Mesendoderm (in vitro differentiated cells): ENCODE data around the gene POLR3H.

Source experiments
- DNase-seq: peaks from one replicate; pipeline ENCODE4 v3.0.0; 2013
- H2AK5ac ChIP-seq: 2 replicates; pipeline ENCODE4 v1.6.1; 2013; ENCODE audit warnings: low read length, inconsistent platforms
- H2BK120ac ChIP-seq: 2 replicates; pipeline ENCODE4 v1.6.1; 2013; ENCODE audit warnings: low read depth, mild to moderate bottlenecking, low read length, moderate library complexity, mixed read lengths
- H2BK15ac ChIP-seq: replicated peaks from 2 replicates; pipeline ENCODE4 v1.6.1; 2013; ENCODE audit warnings: low read depth, mild to moderate bottlenecking, moderate library complexity
- H2BK5ac ChIP-seq: 2 replicates; pipeline ENCODE4 v1.6.1; 2013; ENCODE audit warnings: low read length, inconsistent platforms
- H3K18ac ChIP-seq: 2 replicates; pipeline ENCODE4 v1.6.1; 2013; ENCODE audit warnings: mild to moderate bottlenecking, low read length, mixed read lengths
- H3K23ac ChIP-seq: one replicate; pipeline ENCODE4 v1.6.1; 2013; ENCODE audit warnings: low read length
- H3K27ac ChIP-seq: 2 replicates; pipeline ENCODE4 v1.5.1; 2013; ENCODE audit warnings: low read depth, mild to moderate bottlenecking, inconsistent platforms, low read length, moderate library complexity
- H3K27me3 ChIP-seq: 2 replicates; pipeline ENCODE4 v1.6.1; 2013; ENCODE audit warnings: low read length, control low read depth, mild to moderate bottlenecking, inconsistent platforms; ENCODE audit not compliant: insufficient read depth, poor library complexity
- H3K36me3 ChIP-seq: 2 replicates; pipeline ENCODE4 v1.6.1; 2013; ENCODE audit warnings: low read length, inconsistent platforms; ENCODE audit not compliant: control insufficient read depth, insufficient read depth
- H3K4ac ChIP-seq: one replicate; pipeline ENCODE4 v1.6.1; 2013; ENCODE audit warnings: low read depth, mild to moderate bottlenecking, low read length, moderate library complexity
- H3K4me1 ChIP-seq: 2 replicates; pipeline ENCODE4 v1.6.1; 2013; ENCODE audit warnings: low read depth, low read length, inconsistent platforms; ENCODE audit not compliant: control insufficient read depth
- H3K4me2 ChIP-seq: 2 replicates; pipeline ENCODE4 v1.6.1; 2013; ENCODE audit warnings: low read length
- H3K4me3 ChIP-seq: 2 replicates; pipeline ENCODE4 v1.5.1; 2013; ENCODE audit warnings: mild to moderate bottlenecking, low read length
- H3K56ac ChIP-seq: one replicate; pipeline ENCODE4 v1.6.1; 2013; ENCODE audit warnings: low read length
- H3K79me1 ChIP-seq: 2 replicates; pipeline ENCODE4 v1.6.1; 2013; ENCODE audit warnings: low read length, inconsistent platforms
- H3K79me2 ChIP-seq: 2 replicates; pipeline ENCODE4 v1.6.1; 2013; ENCODE audit warnings: mild to moderate bottlenecking, low read length; ENCODE audit not compliant: control insufficient read depth, insufficient read depth
- H3K9ac ChIP-seq: 2 replicates; pipeline ENCODE4 v1.6.1; 2013; ENCODE audit warnings: low read length, inconsistent platforms
- H4K5ac ChIP-seq: one replicate; pipeline ENCODE4 v1.6.1; 2013; ENCODE audit warnings: low read length
- H4K8ac ChIP-seq: one replicate; pipeline ENCODE4 v1.6.1; 2013; ENCODE audit warnings: low read depth, mild to moderate bottlenecking, control low read depth, low read length, moderate library complexity
- WGBS: extraction: QIAGEN DNeasy Blood & Tissue Kit; methylation state at CpG from one replicate; pipeline ENCODE4 v1.1.7; 2013; ENCODE audit warnings: low lambda C conversion rate, missing lambda C conversion rate; ENCODE audit not compliant: insufficient coverage; ENCODE audit errors: extremely low coverage; 5-methylcytosine and 5-hydroxymethylcytosine counted together

POLR3H gene

GRCh38 chr22:41488076-41488475 lies 56.2 kb downstream of the POLR3H start:
- no peaks in the 10 kb centered on the region for H3K27me3 ChIP-seq
- H3K27ac ChIP-seq, result no peak overlapping the region
- no CpG with 5 or more reads among the region's 4 CpGs for WGBS
- H3K9ac ChIP-seq, result no peak overlapping the region
- no peak overlapping the region for H3K4me2 ChIP-seq
- H3K79me1 ChIP-seq, result peaks cover 22% of the 10 kb centered on the region
- no peak overlapping the region for H3K56ac ChIP-seq
- H4K5ac ChIP-seq, result no peak overlapping the region
- peaks cover 11% of the 10 kb centered on the region for H3K79me2 ChIP-seq
- H2BK5ac ChIP-seq, result no peak overlapping the region
- H3K4ac ChIP-seq, result no peak overlapping the region
- no peaks in the 10 kb centered on the region for H3K36me3 ChIP-seq
- no peak overlapping the region for H2BK120ac ChIP-seq
- H3K4me1 ChIP-seq, result no peaks in the 10 kb centered on the region
- no peak overlapping the region for H3K4me3 ChIP-seq
- no peak overlapping the region for H3K23ac ChIP-seq
- H3K18ac ChIP-seq, result no peak overlapping the region
- H4K8ac ChIP-seq, result no peak overlapping the region
- no peak overlapping the region for H2BK15ac ChIP-seq
- no peak for DNase-seq
- H2AK5ac ChIP-seq, result no peak overlapping the region

DNA sequence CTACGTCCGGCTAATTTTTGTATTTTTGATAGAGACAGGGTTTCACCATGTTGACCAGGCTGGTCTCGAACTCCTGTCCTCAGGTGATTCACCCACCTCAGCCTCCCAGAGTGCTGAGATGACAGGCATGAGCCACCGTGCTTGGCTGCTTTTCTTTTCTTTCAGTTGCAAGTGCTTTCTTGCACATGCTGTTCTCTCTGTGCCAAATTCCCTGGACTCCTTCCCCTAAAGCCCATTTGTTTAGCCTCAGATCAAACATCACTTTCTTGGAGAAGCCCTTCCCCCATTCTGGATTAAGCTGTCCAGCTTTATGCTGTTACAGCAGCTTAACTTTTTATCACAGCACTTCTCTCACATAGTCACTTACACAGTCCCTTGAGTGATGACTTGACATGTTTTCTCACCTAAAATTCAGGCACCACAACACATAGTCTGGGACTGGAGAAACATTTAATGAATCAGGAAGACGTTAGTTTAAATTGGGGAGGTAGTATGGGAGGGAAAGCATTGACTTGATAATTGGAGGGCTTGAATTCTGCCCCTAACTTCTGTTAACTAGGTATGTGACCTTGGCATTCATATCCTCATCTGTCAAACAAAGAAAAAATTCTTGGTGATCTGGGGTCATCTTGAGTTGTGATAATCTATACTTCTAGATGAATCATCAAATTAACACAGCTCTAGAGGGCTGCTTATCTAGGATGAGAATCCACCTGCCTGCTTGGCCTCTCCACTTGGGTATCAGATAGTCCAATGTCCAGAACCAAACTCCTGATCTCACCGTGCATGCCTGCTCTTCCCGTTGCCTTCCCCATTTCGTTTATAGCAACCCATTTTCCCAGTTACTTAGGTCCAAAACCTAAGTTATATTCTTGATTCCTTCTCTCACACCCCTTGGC lies 57.0 kb downstream of the POLR3H start:
- Histone ChIP-seq H3K4me3 (no peak overlapping the region), H3K79me1 (peaks cover 27% of the 10 kb centered on the region), H3K56ac (no peak overlapping the region), H3K4me1 (no peaks in the 10 kb centered on the region), H2BK15ac (no peak overlapping the region), H3K36me3 (no peaks in the 10 kb centered on the region), H3K27ac (no peak overlapping the region), H3K79me2 (peaks cover 16% of the 10 kb centered on the region), H3K4ac (no peak overlapping the region), H3K18ac (no peak overlapping the region), H3K23ac (no peak overlapping the region), H3K27me3 (no peaks in the 10 kb centered on the region), H2BK5ac (no peak overlapping the region), H3K4me2 (no peak overlapping the region), H4K5ac (no peak overlapping the region), H2BK120ac (no peak overlapping the region), H4K8ac (no peak overlapping the region), H3K9ac (no peak overlapping the region), H2AK5ac (no peak overlapping the region)
- WGBS, result 100% methylated on average over 1 of the region's 8 CpGs
- no peak for DNase-seq

DNA sequence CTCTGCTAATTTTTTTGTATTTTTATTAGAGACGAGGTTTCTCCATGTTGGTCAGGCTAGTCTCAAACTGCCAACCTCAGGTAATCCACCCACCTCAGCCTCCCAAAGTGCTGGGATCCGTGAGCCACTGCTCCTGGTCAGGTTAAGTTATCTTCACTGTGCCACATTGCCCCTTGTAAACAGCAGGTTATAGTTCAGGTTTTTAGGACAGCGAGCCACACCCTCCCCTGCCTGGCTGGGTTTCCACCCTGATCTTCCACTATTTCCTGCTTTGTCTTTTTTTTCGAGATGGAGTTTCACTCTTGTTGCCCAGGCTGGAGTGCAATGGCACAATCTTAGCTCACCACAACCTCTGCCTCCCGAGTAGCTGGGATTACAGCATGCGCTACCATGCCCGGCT lies 59.2 kb downstream of the POLR3H start:
- Histone ChIP-seq H3K18ac (no peak overlapping the region), H3K27ac (no peak overlapping the region), H3K9ac (no peak overlapping the region), H2BK5ac (no peak overlapping the region), H4K5ac (no peak overlapping the region), H3K23ac (no peak overlapping the region), H3K4me1 (no peaks in the 10 kb centered on the region), H3K27me3 (no peaks in the 10 kb centered on the region), H3K4me3 (no peak overlapping the region), H2BK120ac (no peak overlapping the region), H3K4ac (no peak overlapping the region), H2BK15ac (no peak overlapping the region), H3K36me3 (no peaks in the 10 kb centered on the region), H3K79me2 (peaks cover 24% of the 10 kb centered on the region), H3K4me2 (no peak overlapping the region), H3K56ac (no peak overlapping the region), H3K79me1 (peaks cover 29% of the 10 kb centered on the region), H4K8ac (no peak overlapping the region), H2AK5ac (no peak overlapping the region)
- WGBS, result no CpG with 5 or more reads among the region's 7 CpGs
- no peak for DNase-seq

DNA sequence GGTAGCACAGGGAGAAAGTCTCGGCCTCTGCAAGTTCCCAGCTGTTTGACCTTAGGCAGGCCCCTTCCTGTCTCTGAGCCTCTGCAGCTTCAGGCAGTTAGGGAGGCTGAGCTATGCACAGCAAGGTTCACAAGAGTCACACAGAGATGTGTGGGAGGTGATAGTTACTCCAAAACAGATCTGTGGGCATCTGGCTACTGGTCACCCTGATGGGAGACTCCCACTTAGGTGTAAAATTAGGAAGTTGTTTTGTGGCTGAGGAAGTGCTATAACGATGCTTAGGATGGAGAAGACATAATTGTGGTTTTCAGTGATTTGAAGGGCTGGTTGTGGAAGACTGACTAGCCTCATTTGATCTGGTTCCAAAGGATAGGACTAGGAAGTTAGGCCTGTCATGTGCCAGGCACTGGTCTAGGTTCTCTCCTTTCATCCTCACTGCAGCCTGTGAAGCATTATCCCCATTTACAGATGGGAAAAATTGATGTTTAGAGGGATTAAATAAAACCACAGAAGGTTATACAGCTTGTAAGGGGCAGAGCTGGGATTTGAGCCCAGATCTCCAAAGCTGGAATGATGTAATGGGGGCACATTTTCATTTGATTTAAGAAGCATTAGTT lies 61.8 kb downstream of the POLR3H start:
- peaks cover 24% of the 10 kb centered on the region for H3K79me2 ChIP-seq
- WGBS, result no CpG with 5 or more reads among the region's 2 CpGs
- H2BK5ac ChIP-seq, result no peak overlapping the region

DNA sequence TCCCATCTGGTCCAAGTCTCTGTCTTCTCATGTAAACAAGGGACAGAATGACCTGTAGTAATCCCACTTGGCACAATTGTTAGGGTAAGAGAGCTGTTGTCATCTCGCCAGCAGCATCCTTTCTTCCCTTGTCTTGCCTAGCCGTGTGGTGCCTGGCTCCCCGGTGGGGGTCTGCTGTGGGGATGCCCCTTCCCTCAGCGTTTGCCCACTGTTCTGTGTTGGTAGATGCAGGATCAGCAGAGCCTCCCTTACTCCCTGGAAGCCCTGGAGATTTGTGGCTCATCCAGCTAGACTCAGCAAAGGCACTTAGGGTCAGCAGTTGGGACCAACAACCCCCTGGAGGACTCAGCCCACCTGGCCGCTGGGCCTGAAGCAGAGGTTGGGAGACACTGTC lies 62.3 kb downstream of the POLR3H start:
- H3K23ac ChIP-seq, result no peak overlapping the region
- no peaks in the 10 kb centered on the region for H3K4me1 ChIP-seq
- peaks cover 24% of the 10 kb centered on the region for H3K79me2 ChIP-seq
- DNase-seq, result no peak
- H3K56ac ChIP-seq, result peak overlapping the region; percentile 25
- no peak overlapping the region for H2BK5ac ChIP-seq
- H3K27me3 ChIP-seq, result no peaks in the 10 kb centered on the region
- no peak overlapping the region for H2BK15ac ChIP-seq
- no CpG with 5 or more reads among the region's 5 CpGs for WGBS
- H3K36me3 ChIP-seq, result no peaks in the 10 kb centered on the region
- no peak overlapping the region for H2BK120ac ChIP-seq
- H3K18ac ChIP-seq, result no peak overlapping the region
- H2AK5ac ChIP-seq, result no peak overlapping the region
- no peak overlapping the region for H4K5ac ChIP-seq
- H3K4ac ChIP-seq, result no peak overlapping the region
- H3K4me2 ChIP-seq, result no peak overlapping the region
- H3K79me1 ChIP-seq, result peaks cover 23% of the 10 kb centered on the region
- no peak overlapping the region for H3K9ac ChIP-seq
- no peak overlapping the region for H4K8ac ChIP-seq
- no peak overlapping the region for H3K4me3 ChIP-seq
- H3K27ac ChIP-seq, result no peak overlapping the region

More for the DNA sequence above, 61.8 kb downstream of the POLR3H start:
- no peak overlapping the region for H3K18ac ChIP-seq
- no peak for DNase-seq
- no peak overlapping the region for H3K23ac ChIP-seq
- no peak overlapping the region for H3K4me2 ChIP-seq
- peaks cover 25% of the 10 kb centered on the region for H3K79me1 ChIP-seq
- no peak overlapping the region for H3K4ac ChIP-seq
- H3K4me3 ChIP-seq, result no peak overlapping the region
- no peaks in the 10 kb centered on the region for H3K4me1 ChIP-seq
- no peaks in the 10 kb centered on the region for H3K36me3 ChIP-seq
- H2AK5ac ChIP-seq, result no peak overlapping the region
- H3K9ac ChIP-seq, result no peak overlapping the region
- no peak overlapping the region for H4K5ac ChIP-seq
- H3K27me3 ChIP-seq, result no peaks in the 10 kb centered on the region
- no peak overlapping the region for H3K27ac ChIP-seq
- H2BK15ac ChIP-seq, result no peak overlapping the region
- no peak overlapping the region for H2BK120ac ChIP-seq
- H3K56ac ChIP-seq, result no peak overlapping the region
- H4K8ac ChIP-seq, result no peak overlapping the region
